H1 (cell line): ENCODE measurements around the gene ZNF500. TPM values are rescaled to one million over a fixed set of nuclear protein-coding genes. Genes with fewer than 3 reads are reported as not detected.

Experiments used
- CBX5 ChIP-seq: fragments of 300-800, 300-1000 bp; sonication (generic); IDR thresholded peaks from 2 replicates; pipeline ENCODE4 v1.7.1; 2016; ENCODE audit warnings: antibody characterized with exemption, low read length, low read depth
- CHD7 ChIP-seq: fragments of 300-600 bp; sonication (generic); IDR thresholded peaks from 2 replicates; pipeline ENCODE4 v1.7.1; 2012; ENCODE audit warnings: low read length, moderate library complexity, mild to moderate bottlenecking, inconsistent platforms; ENCODE audit not compliant: insufficient replicate concordance
- CREB1 ChIP-seq: IDR thresholded peaks from 2 replicates; pipeline ENCODE4 v1.6.1; 2012; ENCODE audit warnings: inconsistent platforms
- JUN ChIP-seq: IDR thresholded peaks from 2 replicates; pipeline ENCODE4 v1.6.1; 2011; ENCODE audit warnings: low read depth, mild to moderate bottlenecking, improper control_type of control experiment, low read length
- KDM4A ChIP-seq: IDR thresholded peaks from one replicate; pipeline ENCODE4 v1.7.1; 2012; ENCODE audit warnings: low read depth, mild to moderate bottlenecking, moderate library complexity, low read length, inconsistent platforms; ENCODE audit not compliant: severe bottlenecking
- NRF1 ChIP-seq: IDR thresholded peaks from 2 replicates; pipeline ENCODE4 v1.6.1; 2011; ENCODE audit warnings: mild to moderate bottlenecking, low read depth, low read length, improper control_type of control experiment
- POLR2A ChIP-seq, 2 experiments: IDR thresholded peaks; 1 replicate in 1 of 2; 2 replicates in 1 of 2; pipeline ENCODE4 v1.6.1; 2011; ENCODE audit warnings: low read depth in 2 of 2, low read length in 2 of 2, mild to moderate bottlenecking in 2 of 2; ENCODE audit errors: control extremely low read depth in 1 of 2
- SRF ChIP-seq: IDR thresholded peaks from 2 replicates; pipeline ENCODE4 v1.6.1; 2011; ENCODE audit warnings: mild to moderate bottlenecking, low read depth, low read length, moderate library complexity
- USF2 ChIP-seq: IDR thresholded peaks from 2 replicates; pipeline ENCODE4 v1.6.1; 2011; ENCODE audit warnings: low read length, improper control_type of control experiment
- polyA plus RNA-seq, 7 experiments: library from polyadenylated mRNA; depleted of rRNA in 3 of 7; stranded (reverse) in 5 of 7; unstranded in 2 of 7; fragments of >200 nt in 5 of 7; fragments of 200-250 nt in 2 of 7; gene quantifications; 1 replicate in 5 of 7; 2 replicates in 1 of 7; 4 replicates in 1 of 7; pipeline versions ENCODE4 v1.2.1 to v1.2.3, GENCODE V29; 2011 to 2013; ENCODE audit warnings: missing spikeins in 2 of 7, mixed read lengths in 2 of 7
- total RNA-seq: library from RNA; stranded (reverse); fragmentation: NEBNext Ultra II Directional; extraction: Animal tissue kit (Norgen Biotek cat#: 25700); gene quantifications from 2 replicates; pipeline ENCODE4 v1.2.1, GENCODE V29; 2021
- TF ChIP-seq, protein P1 (sequence below): IDR thresholded peaks from 2 replicates; pipeline ENCODE4 v1.6.1; 2012; ENCODE audit warnings: low read length, inconsistent platforms

The ZNF500 gene
- total and polyA plus RNA-seq, 2 of the 8 experiments (the other 6 are each of a cell fraction or from before 2014, with no cell fraction given), result 10.3 to 10.4 TPM

- TF ChIP-seq CHD7, result no peak
- TF ChIP-seq USF2, result no peak
- TF ChIP-seq, protein P1, sequence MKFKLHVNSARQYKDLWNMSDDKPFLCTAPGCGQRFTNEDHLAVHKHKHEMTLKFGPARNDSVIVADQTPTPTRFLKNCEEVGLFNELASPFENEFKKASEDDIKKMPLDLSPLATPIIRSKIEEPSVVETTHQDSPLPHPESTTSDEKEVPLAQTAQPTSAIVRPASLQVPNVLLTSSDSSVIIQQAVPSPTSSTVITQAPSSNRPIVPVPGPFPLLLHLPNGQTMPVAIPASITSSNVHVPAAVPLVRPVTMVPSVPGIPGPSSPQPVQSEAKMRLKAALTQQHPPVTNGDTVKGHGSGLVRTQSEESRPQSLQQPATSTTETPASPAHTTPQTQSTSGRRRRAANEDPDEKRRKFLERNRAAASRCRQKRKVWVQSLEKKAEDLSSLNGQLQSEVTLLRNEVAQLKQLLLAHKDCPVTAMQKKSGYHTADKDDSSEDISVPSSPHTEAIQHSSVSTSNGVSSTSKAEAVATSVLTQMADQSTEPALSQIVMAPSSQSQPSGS, result no peak
- no peak for TF ChIP-seq KDM4A
- no peak for TF ChIP-seq CREB1
- no peak for TF ChIP-seq JUN
- no peak for TF ChIP-seq POLR2A (IDR thresholded peaks at IDR 0.05; ENCODE audit: control extremely low read depth in 1 of 2, low read depth in 2 of 2, low read length in 2 of 2)
- TF ChIP-seq CBX5, result no peak
- no peak for TF ChIP-seq NRF1
- no peak for TF ChIP-seq SRF
Measured at GRCh38 chr16:4728676-4729075, 38.3 kb downstream of the ZNF500 start (continued).
